IMR-90 (cell line): ENCODE results near the gene RERGL. TPM values are rescaled to one million over a fixed set of nuclear protein-coding genes. Genes with fewer than 3 reads are reported as not detected.

ENCODE experiments used
- ATAC-seq: fragments of 200-7000 bp; cut with Tn5 transposase; 2 replicates; pipeline ENCODE4 v1.9.1; 2020; ENCODE audit warnings: low read depth, mild to moderate bottlenecking, moderate library complexity
- BruUV-seq: library from RNA; stranded (reverse); fragments of 400-500 nt; replicated peaks from 2 replicates; lab custom pipeline; 2021; lab: Mats Ljungman, UMichigan
- CTCF ChIA-PET: fragments of 300-600 bp; formaldehyde crosslinking; extraction: SDS; loops from one replicate; lab custom pipeline; 2021; ENCODE audit warnings: antibody characterized with exemption; lab: Yijun Ruan, JAX
- POLR2A ChIA-PET: fragments of 300-600 bp; sonication (Branson Sonifier 250); formaldehyde crosslinking; loops from one replicate; lab custom pipeline; 2022; ENCODE audit warnings: antibody characterized with exemption; ENCODE audit not compliant: unreplicated experiment; lab: Charles Lee
- DNase-seq: peaks from one replicate; pipeline ENCODE4 v3.0.0; 2013
- H2AFZ ChIP-seq: replicated peaks from 2 replicates; pipeline ENCODE3; 2013; ENCODE audit warnings: low read length, mild to moderate bottlenecking; ENCODE audit not compliant: poor library complexity
- H2AK5ac ChIP-seq: 2 replicates; pipeline ENCODE4 v1.6.1; 2013; ENCODE audit warnings: low read depth, low read length, inconsistent platforms
- H2AK9ac ChIP-seq: replicated peaks from 2 replicates; pipeline ENCODE3; 2013; ENCODE audit warnings: mild to moderate bottlenecking, low read depth, low read length, moderate library complexity; ENCODE audit not compliant: poor library complexity
- H2BK120ac ChIP-seq: 2 replicates; pipeline ENCODE4 v1.6.1; 2013; ENCODE audit warnings: low read depth, low read length, inconsistent platforms
- H2BK15ac ChIP-seq: 3 replicates; pipeline ENCODE4 v1.6.1; 2013; ENCODE audit warnings: low read depth, low read length, inconsistent platforms
- H2BK20ac ChIP-seq: 2 replicates; pipeline ENCODE4 v1.6.1; 2013; ENCODE audit warnings: low read depth, mild to moderate bottlenecking, inconsistent platforms, low read length, moderate library complexity
- H2BK5ac ChIP-seq: 2 replicates; pipeline ENCODE4 v1.6.1; 2013; ENCODE audit warnings: mild to moderate bottlenecking, low read depth, low read length, inconsistent platforms; ENCODE audit not compliant: poor library complexity, severe bottlenecking
- H3K14ac ChIP-seq: replicated peaks from 2 replicates; pipeline ENCODE4 v1.6.1; 2013; ENCODE audit warnings: low read depth, low read length, inconsistent platforms
- H3K18ac ChIP-seq: 2 replicates; pipeline ENCODE4 v1.6.1; 2013; ENCODE audit warnings: low read depth, low read length, control low read depth
- H3K23ac ChIP-seq: 2 replicates; pipeline ENCODE4 v1.6.1; 2013; ENCODE audit warnings: low read depth, low read length, inconsistent platforms
- H3K27ac ChIP-seq: 2 replicates; pipeline ENCODE4 v1.5.1; 2013; ENCODE audit warnings: mild to moderate bottlenecking, control low read depth, low read length; ENCODE audit not compliant: insufficient read depth
- H3K27me3 ChIP-seq: 2 replicates; pipeline ENCODE4 v1.6.1; 2013; ENCODE audit warnings: low read length; ENCODE audit not compliant: control insufficient read depth, insufficient read depth
- H3K36me3 ChIP-seq: 2 replicates; pipeline ENCODE4 v1.6.1; 2013; ENCODE audit warnings: low read length, mixed read lengths; ENCODE audit not compliant: control insufficient read depth, insufficient read depth
- H3K4ac ChIP-seq: 2 replicates; pipeline ENCODE4 v1.6.1; 2013; ENCODE audit warnings: low read depth, low read length, inconsistent platforms
- H3K4me1 ChIP-seq: 2 replicates; pipeline ENCODE4 v1.6.1; 2013; ENCODE audit warnings: low read length, mixed read lengths; ENCODE audit not compliant: control insufficient read depth, insufficient read depth
- H3K4me2 ChIP-seq: 2 replicates; pipeline ENCODE4 v1.6.1; 2013; ENCODE audit warnings: low read depth, mild to moderate bottlenecking, control low read depth, low read length, moderate library complexity
- H3K4me3 ChIP-seq: 2 replicates; pipeline ENCODE4 v1.5.1; 2013; ENCODE audit warnings: low read depth, mild to moderate bottlenecking, control low read depth, low read length, moderate library complexity; ENCODE audit not compliant: insufficient read depth
- H3K56ac ChIP-seq: 2 replicates; pipeline ENCODE4 v1.6.1; 2013; ENCODE audit warnings: low read length, inconsistent platforms; ENCODE audit not compliant: insufficient read depth; ENCODE audit errors: extremely low read depth
- H3K79me1 ChIP-seq, 2 experiments: 2 replicates each; pipeline ENCODE4 v1.6.1; 2013; ENCODE audit warnings: low read length in 2 of 2, inconsistent platforms in 1 of 2, low read depth in 1 of 2
- H3K9ac ChIP-seq: 2 replicates; pipeline ENCODE4 v1.6.1; 2013; ENCODE audit warnings: low read depth, low read length, control low read depth
- H3K9me1 ChIP-seq: 2 replicates; pipeline ENCODE4 v1.6.1; 2013; ENCODE audit warnings: low read length, inconsistent platforms; ENCODE audit not compliant: insufficient read depth
- H3K9me3 ChIP-seq: 2 replicates; pipeline ENCODE4 v1.6.1; 2013; ENCODE audit warnings: low read length; ENCODE audit not compliant: control insufficient read depth, insufficient read depth
- H4K20me1 ChIP-seq: 2 replicates; pipeline ENCODE4 v1.6.1; 2013; ENCODE audit warnings: low read length, inconsistent platforms; ENCODE audit not compliant: insufficient read depth
- H4K5ac ChIP-seq: 2 replicates; pipeline ENCODE4 v1.6.1; 2013; ENCODE audit warnings: mild to moderate bottlenecking, low read depth, low read length, control low read depth
- H4K8ac ChIP-seq, 2 experiments: 2 replicates each; pipeline ENCODE4 v1.6.1; 2013; ENCODE audit warnings: low read depth in 2 of 2, low read length in 2 of 2, control low read depth in 1 of 2, inconsistent platforms in 1 of 2
- H4K91ac ChIP-seq: 2 replicates; pipeline ENCODE4 v1.6.1; 2013; ENCODE audit warnings: low read depth, low read length, inconsistent platforms; ENCODE audit not compliant: insufficient read depth
- BHLHE40 ChIP-seq: fragments of 150-350 bp; IDR thresholded peaks from 2 replicates; pipeline ENCODE4 v1.6.1; 2016; ENCODE audit warnings: mild to moderate bottlenecking, low read depth, low read length
- CEBPB ChIP-seq: IDR thresholded peaks from 2 replicates; pipeline ENCODE4 v1.6.1; 2012; ENCODE audit warnings: low read depth, low read length, improper control_type of control experiment
- CHD1 ChIP-seq: IDR thresholded peaks from 2 replicates; pipeline ENCODE4 v1.6.1; 2012; ENCODE audit warnings: low read depth, low read length, improper control_type of control experiment
- CTCF ChIP-seq: conservative IDR thresholded peaks from 2 replicates; pipeline ENCODE4 v1.5.1; 2012; ENCODE audit warnings: mild to moderate bottlenecking, low read depth, low read length, improper control_type of control experiment
- ELK1 ChIP-seq: fragments of 150-350 bp; IDR thresholded peaks from 2 replicates; pipeline ENCODE4 v1.6.1; 2016; ENCODE audit warnings: low read depth, mild to moderate bottlenecking, low read length, moderate library complexity, borderline replicate concordance
- FOS ChIP-seq: fragments of 150-350 bp; IDR thresholded peaks from 2 replicates; pipeline ENCODE4 v1.6.1; 2016; ENCODE audit warnings: low read depth, low read length
- MAFK ChIP-seq: IDR thresholded peaks from 2 replicates; pipeline ENCODE4 v1.6.1; 2012; ENCODE audit warnings: low read depth, low read length, improper control_type of control experiment
- MAZ ChIP-seq: IDR thresholded peaks from 2 replicates; pipeline ENCODE4 v1.6.1; 2012; ENCODE audit warnings: low read depth, mild to moderate bottlenecking, low read length, improper control_type of control experiment, moderate library complexity, borderline replicate concordance
- MXI1 ChIP-seq: IDR thresholded peaks from 2 replicates; pipeline ENCODE4 v1.6.1; 2012; ENCODE audit warnings: low read depth, mild to moderate bottlenecking, low read length, moderate library complexity, borderline replicate concordance
- NFE2L2 ChIP-seq: fragments of 150-350 bp; IDR thresholded peaks from 2 replicates; pipeline ENCODE4 v1.6.1; 2016; ENCODE audit warnings: low read depth, mild to moderate bottlenecking, low read length
- POLR2A ChIP-seq: IDR thresholded peaks from 2 replicates; pipeline ENCODE4 v1.6.1; 2012; ENCODE audit warnings: mild to moderate bottlenecking, low read depth, low read length
- RAD21 ChIP-seq: IDR thresholded peaks from 2 replicates; pipeline ENCODE4 v1.6.1; 2012; ENCODE audit warnings: low read length, improper control_type of control experiment
- RCOR1 ChIP-seq: IDR thresholded peaks from 2 replicates; pipeline ENCODE4 v1.6.1; 2012; ENCODE audit warnings: mild to moderate bottlenecking, low read length, improper control_type of control experiment; ENCODE audit not compliant: insufficient replicate concordance
- RFX5 ChIP-seq: IDR thresholded peaks from 2 replicates; pipeline ENCODE4 v1.8.0; 2012; ENCODE audit warnings: low read depth, mild to moderate bottlenecking, low read length, moderate library complexity
- SMC3 ChIP-seq: fragments of 150-350 bp; IDR thresholded peaks from 2 replicates; pipeline ENCODE4 v1.6.1; 2016; ENCODE audit warnings: low read depth, mild to moderate bottlenecking, antibody characterized with exemption, low read length, moderate library complexity
- WGBS, 2 experiments: methylation state at CpG; one replicate each; pipeline versions ENCODE4 v1.1.5 to v1.1.7; 2013; ENCODE audit warnings: missing lambda C conversion rate in 2 of 2; ENCODE audit not compliant: insufficient read length in 1 of 2; ENCODE audit errors: extremely low coverage in 2 of 2; 5-methylcytosine and 5-hydroxymethylcytosine counted together
- dilution Hi-C: fragments of 300-500 bp; cut with HindIII; formaldehyde crosslinking; loops from one replicate; pipeline ENCODE4 v1.14.3; 2018; ENCODE audit warnings: low sequenced_read_pairs; ENCODE audit not compliant: unreplicated experiment
- in situ Hi-C: fragments of 300-500 bp; cut with MboI; formaldehyde crosslinking; loops from 3 replicates; pipeline ENCODE4 v1.14.3; 2019; ENCODE audit warnings: low sequenced_read_pairs, inconsistent platforms, mixed read lengths
- intact Hi-C: fragments of 100-400 bp; cut with micrococcal nuclease; formaldehyde crosslinking; loops from 2 replicates; pipeline ENCODE4 v1.10.0; 2022
- polyA plus RNA-seq, 3 experiments: library from polyadenylated mRNA; depleted of rRNA; stranded (reverse); fragments of >200 nt; gene quantifications; 2 replicates each; pipeline ENCODE4 v1.2.3, GENCODE V29; 2012; ENCODE audit warnings: low replicate concordance in 1 of 3
- total RNA-seq: library from RNA; depleted of rRNA; stranded (reverse); fragments of >200 nt; gene quantifications from 2 replicates; pipeline ENCODE4 v1.2.3, GENCODE V29; 2012
- TF ChIP-seq, protein P1 (sequence below): fragments of 150-350 bp; IDR thresholded peaks from 2 replicates; pipeline ENCODE4 v1.6.1; 2017; ENCODE audit warnings: mild to moderate bottlenecking, antibody characterized with exemption, low read length, low read depth

Gene RERGL
- total and polyA plus RNA-seq, 2 of the 4 experiments (the other 2 are of a cell fraction) = 0.10 TPM; not detected in 1

- Histone ChIP-seq H3K23ac (no peak overlapping the region), H2BK5ac (no peak overlapping the region), H3K14ac (no peak overlapping the region), H3K4ac (no peak overlapping the region), H2AK5ac (no peak overlapping the region), H3K79me1 (no peaks in the 10 kb centered on the region), H4K8ac (no peak overlapping the region), H4K91ac (no peak overlapping the region), H3K4me1 (no peaks in the 10 kb centered on the region), H3K36me3 (no peaks in the 10 kb centered on the region), H3K4me3 (no peak overlapping the region), H2BK20ac (no peak overlapping the region), H4K5ac (no peak overlapping the region), H3K9me1 (no peaks in the 10 kb centered on the region), H3K18ac (no peak overlapping the region), H3K9ac (no peak overlapping the region), H3K27ac (no peak overlapping the region), H4K20me1 (no peaks in the 10 kb centered on the region), H2AFZ (no peak overlapping the region), H2AK9ac (no peak overlapping the region), H3K4me2 (no peak overlapping the region), H2BK15ac (no peak overlapping the region), H3K27me3 (no peaks in the 10 kb centered on the region), H2BK120ac (no peak overlapping the region), H3K56ac (no peak overlapping the region), H3K9me3 (no peaks in the 10 kb centered on the region)
- no peak for ATAC-seq
- no peak for TF ChIP-seq MAFK
- no peak for TF ChIP-seq POLR2A
- TF ChIP-seq, protein P1, sequence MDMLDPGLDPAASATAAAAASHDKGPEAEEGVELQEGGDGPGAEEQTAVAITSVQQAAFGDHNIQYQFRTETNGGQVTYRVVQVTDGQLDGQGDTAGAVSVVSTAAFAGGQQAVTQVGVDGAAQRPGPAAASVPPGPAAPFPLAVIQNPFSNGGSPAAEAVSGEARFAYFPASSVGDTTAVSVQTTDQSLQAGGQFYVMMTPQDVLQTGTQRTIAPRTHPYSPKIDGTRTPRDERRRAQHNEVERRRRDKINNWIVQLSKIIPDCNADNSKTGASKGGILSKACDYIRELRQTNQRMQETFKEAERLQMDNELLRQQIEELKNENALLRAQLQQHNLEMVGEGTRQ = no peak
- TF ChIP-seq ELK1 = no peak
- TF ChIP-seq RCOR1 = no peak
- no peak for TF ChIP-seq CHD1
- no peak for TF ChIP-seq CTCF
- no peak for TF ChIP-seq NFE2L2
- TF ChIP-seq CEBPB = no peak
- no peak for TF ChIP-seq BHLHE40
- TF ChIP-seq FOS = no peak
- TF ChIP-seq RAD21 = no peak
- TF ChIP-seq MAZ = no peak
- no peak for TF ChIP-seq RFX5
- no peak for TF ChIP-seq MXI1
- no peak for TF ChIP-seq SMC3
- WGBS, 2 experiments = no CpG with 5 or more reads among the region's 3 CpGs
- in situ Hi-C loops = no loop called here
- intact Hi-C loops = no loop called here
- dilution Hi-C loops = no loop called here
- POLR2A ChIA-PET = no interaction called here
- CTCF ChIA-PET = no interaction called here
- no TSS peak for BruUV-seq
- no peak for DNase-seq
Measured at GRCh38 chr12:18135086-18135485, 45.1 kb upstream of the RERGL start.
